HUES6 (cell line): Measurements from ENCODE around the gene GEN1.

ENCODE experiments used
- H3K27ac ChIP-seq: 2 replicates; pipeline ENCODE4 v1.7.0; 2013; ENCODE audit warnings: low read depth, mild to moderate bottlenecking, low read length, inconsistent platforms
- H3K27me3 ChIP-seq: 2 replicates; pipeline ENCODE4 v1.6.1; 2013; ENCODE audit warnings: low read length; ENCODE audit not compliant: control insufficient read depth, insufficient read depth
- H3K36me3 ChIP-seq: 2 replicates; pipeline ENCODE4 v1.6.1; 2013; ENCODE audit warnings: low read length; ENCODE audit not compliant: control insufficient read depth, insufficient read depth
- H3K4me1 ChIP-seq: 2 replicates; pipeline ENCODE4 v1.6.1; 2013; ENCODE audit warnings: low read length; ENCODE audit not compliant: control insufficient read depth, insufficient read depth
- H3K4me3 ChIP-seq: 2 replicates; pipeline ENCODE4 v1.5.1; 2013; ENCODE audit warnings: low read depth, low read length
- H3K9ac ChIP-seq: one replicate; pipeline ENCODE4 v1.6.1; 2013; ENCODE audit warnings: mild to moderate bottlenecking, low read length
- H3K9me3 ChIP-seq: 2 replicates; pipeline ENCODE4 v1.6.1; 2013; ENCODE audit warnings: low read depth, low read length; ENCODE audit not compliant: control insufficient read depth, insufficient read depth

Gene GEN1

DNA sequence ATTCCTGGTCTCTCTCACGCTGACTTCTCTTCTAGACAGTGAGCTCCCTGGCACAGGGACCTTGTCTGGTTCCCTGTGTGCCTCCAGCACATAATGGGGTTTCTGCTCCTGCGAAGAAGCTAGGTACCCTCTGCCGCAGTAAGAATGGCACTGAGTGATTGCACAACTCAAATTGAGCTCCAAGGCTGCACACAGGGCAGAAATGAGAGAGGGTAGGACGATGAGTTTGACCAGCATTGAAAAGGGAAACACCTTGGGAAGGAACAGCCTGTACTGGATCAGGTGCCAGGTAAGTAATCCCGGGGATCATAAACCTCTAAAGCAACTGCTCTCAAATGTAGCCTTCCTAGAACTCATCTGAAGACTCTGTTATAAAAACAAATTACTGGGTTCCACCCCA is 41.4 kb downstream of the GEN1 start:
- no peaks in the 10 kb centered on the region for H3K36me3 ChIP-seq
- H3K9ac ChIP-seq = no peak overlapping the region
- peaks cover 6% of the 10 kb centered on the region; the same call in 1 of the 2 replicates for H3K4me1 ChIP-seq

DNA sequence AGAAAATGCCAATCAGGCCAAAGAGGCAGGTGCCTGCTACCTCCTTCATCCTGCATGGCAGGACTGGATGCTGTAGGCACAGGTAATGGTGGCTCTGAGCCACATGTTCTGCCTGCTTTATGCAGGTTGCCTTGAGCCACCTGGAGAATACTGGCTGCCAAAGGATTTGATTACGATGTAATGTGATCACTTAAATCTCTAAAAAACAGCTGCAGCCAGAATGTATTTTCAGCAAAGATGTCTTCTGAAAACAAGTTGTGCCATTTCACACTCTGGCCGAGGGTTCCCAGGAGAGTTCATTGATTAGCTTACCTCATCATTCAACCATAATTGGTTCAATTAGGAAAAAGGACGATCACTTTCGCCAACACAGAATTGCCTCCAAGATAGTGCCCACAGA is 44.4 kb downstream of the GEN1 start:
- H3K36me3 ChIP-seq = no peaks in the 10 kb centered on the region
- no peaks in the 10 kb centered on the region for H3K9me3 ChIP-seq
- no peaks in the 10 kb centered on the region for H3K27me3 ChIP-seq
- H3K4me3 ChIP-seq = no peak overlapping the region
- peaks cover 6% of the 10 kb centered on the region; the same call in 1 of the 2 replicates for H3K4me1 ChIP-seq
- H3K27ac ChIP-seq = no peak overlapping the region
- no peak overlapping the region for H3K9ac ChIP-seq

More for the DNA sequence above, 41.4 kb downstream of the GEN1 start:
- no peaks in the 10 kb centered on the region for H3K27me3 ChIP-seq
- H3K4me3 ChIP-seq = no peak overlapping the region
- no peaks in the 10 kb centered on the region for H3K9me3 ChIP-seq
- H3K27ac ChIP-seq = no peak overlapping the region

DNA sequence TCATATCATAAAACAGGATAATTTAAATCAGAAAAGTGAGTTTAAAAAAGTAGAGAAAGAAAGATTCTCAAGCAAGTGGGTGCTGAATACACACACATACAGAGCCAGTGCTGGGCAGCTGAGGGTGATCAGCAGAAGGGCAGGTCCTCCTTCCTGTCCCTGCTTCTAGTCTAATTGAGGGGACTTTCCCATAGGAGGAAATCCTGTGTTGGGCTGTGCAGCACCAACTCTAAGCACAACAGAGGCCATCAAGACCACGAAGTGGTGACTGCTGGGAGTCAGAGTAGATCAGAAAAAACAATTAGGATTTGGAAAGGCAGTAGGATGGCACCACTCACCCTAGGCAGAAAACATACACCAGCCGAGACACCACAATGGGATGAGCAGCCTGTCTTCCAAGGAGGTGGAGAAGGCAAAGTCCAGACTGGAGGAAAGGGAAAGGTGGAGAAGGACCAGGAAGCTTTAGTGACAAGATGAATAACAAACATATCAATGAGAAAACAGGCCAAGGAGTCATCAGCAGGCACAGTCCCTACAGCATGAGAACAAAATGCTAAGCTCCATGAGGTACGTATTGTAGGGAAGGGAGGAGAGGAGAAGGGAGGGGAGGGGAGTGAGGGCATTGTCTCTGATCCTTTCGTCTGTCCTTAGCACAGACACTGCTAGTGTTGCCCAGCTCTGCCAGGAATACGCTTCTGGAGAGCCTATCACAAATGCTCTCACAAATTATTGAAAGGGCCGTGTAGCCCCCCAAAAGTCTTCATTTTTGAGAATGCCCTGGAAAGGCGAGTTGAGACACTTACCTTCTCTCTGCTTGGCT is 45.6 kb downstream of the GEN1 start:
- H3K4me1 ChIP-seq = no peaks in the 10 kb centered on the region; the same call in 1 of the 2 replicates
- no peak overlapping the region for H3K4me3 ChIP-seq
- no peaks in the 10 kb centered on the region for H3K36me3 ChIP-seq
- H3K27me3 ChIP-seq = no peaks in the 10 kb centered on the region
- no peak overlapping the region for H3K27ac ChIP-seq
- no peak overlapping the region for H3K9ac ChIP-seq
- H3K9me3 ChIP-seq = no peaks in the 10 kb centered on the region

DNA sequence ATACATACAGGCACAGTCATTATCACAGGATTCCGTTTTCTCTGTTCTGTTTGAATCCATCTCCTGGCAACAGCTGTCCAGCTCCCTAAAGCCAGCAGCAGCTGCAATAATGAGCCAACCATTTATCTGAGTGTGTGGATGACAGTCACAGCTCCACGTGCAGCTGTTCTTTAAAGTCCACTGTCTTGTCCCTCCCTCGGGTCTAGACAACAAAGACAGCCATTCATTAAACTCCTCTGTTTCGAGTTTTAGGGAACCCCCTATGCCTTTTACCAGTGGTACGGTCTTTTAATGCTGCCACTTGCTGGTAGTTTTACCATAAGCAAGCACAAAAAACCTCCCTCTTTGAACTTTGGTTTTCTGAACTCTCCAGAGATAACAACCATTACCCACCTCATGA is 46.3 kb downstream of the GEN1 start:
- H3K27me3 ChIP-seq = no peaks in the 10 kb centered on the region
- H3K4me1 ChIP-seq = no peaks in the 10 kb centered on the region
- no peak overlapping the region for H3K27ac ChIP-seq
- no peaks in the 10 kb centered on the region for H3K9me3 ChIP-seq
- no peak overlapping the region for H3K4me3 ChIP-seq
- no peaks in the 10 kb centered on the region for H3K36me3 ChIP-seq
- no peak overlapping the region for H3K9ac ChIP-seq

DNA sequence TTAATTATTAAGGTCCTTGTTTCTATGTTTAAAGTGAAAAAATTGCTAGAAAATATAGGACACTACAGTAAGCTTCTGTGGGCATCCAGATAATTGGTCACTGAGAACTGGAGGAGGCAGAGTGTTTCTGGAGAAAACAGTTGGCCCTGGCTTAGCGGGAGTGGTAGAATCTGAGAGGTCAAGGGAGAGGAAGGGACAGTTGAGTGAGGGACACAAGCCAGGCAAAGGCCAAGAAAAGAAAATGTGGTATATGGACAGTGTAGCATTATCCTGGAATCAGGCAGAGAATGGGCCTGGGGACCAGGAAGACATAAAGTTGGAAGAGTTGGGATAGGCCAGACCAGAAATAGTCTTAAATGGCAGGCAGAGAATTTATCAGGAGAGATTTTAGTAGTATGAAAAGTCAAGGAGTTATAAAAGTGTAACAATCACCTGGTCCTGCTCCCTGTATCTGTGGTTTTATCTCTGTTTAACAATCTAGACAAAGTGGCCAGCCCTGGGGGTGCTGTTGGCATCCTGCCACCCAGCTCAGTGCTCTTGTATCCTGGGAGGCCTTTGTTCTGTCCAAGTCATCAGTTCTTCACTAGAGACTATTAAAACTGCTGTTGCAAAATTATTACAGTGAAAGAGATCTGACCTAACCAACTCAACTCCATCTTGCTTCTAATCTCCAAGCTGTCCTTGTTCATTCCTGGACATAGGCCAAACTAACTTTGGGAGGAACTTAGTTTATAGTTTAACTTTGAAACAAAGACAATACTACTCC is 46.9 kb downstream of the GEN1 start:
- no peaks in the 10 kb centered on the region for H3K27me3 ChIP-seq
- no peak overlapping the region for H3K9ac ChIP-seq
- no peaks in the 10 kb centered on the region for H3K9me3 ChIP-seq
- no peaks in the 10 kb centered on the region for H3K4me1 ChIP-seq
- H3K27ac ChIP-seq = no peak overlapping the region
- H3K36me3 ChIP-seq = no peaks in the 10 kb centered on the region
- no peak overlapping the region for H3K4me3 ChIP-seq

DNA sequence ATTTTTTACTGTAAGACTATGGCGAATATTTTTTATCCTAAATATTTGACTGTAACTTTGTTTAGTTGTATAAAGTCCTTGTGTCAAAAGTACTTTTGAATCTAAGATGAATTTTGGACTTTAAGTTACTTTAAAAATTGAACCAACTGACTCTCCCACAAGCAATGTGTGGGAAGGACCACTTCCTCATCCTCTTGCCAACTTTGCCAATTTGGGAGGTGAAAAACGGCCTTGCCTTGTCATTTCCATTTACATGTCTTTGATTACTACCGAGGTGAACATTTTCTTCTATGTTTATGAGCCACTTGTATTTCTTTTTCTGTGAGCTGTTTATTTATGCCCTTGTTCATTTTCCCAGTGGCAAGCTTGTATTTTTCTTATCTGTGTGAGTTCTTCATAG is 49.6 kb downstream of the GEN1 start:
- no peak overlapping the region for H3K4me3 ChIP-seq
- H3K27me3 ChIP-seq = no peaks in the 10 kb centered on the region
- no peaks in the 10 kb centered on the region for H3K36me3 ChIP-seq
- H3K9ac ChIP-seq = no peak overlapping the region
- H3K4me1 ChIP-seq = no peaks in the 10 kb centered on the region
- H3K9me3 ChIP-seq = no peaks in the 10 kb centered on the region
- H3K27ac ChIP-seq = no peak overlapping the region

DNA sequence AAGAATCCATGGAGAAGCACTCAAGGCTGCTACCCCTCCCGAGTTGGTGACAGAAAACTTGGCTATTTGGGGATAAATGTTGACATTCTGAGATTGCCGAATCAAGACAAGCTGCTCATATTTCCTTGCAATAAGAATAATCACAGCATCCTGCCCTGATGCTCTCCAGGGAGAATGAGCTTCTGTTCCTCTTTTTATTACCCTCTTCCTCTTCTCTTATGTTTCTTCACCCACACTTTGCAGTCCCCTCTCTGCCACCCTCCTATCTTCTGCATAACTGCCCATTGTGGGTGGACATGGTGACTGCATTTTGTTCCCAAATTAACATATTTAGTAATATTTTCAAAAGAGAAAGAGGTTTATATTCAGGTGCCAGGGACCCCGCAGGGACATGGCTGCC is 50.4 kb downstream of the GEN1 start:
- H3K36me3 ChIP-seq = no peaks in the 10 kb centered on the region
- no peak overlapping the region for H3K9ac ChIP-seq

DNA sequence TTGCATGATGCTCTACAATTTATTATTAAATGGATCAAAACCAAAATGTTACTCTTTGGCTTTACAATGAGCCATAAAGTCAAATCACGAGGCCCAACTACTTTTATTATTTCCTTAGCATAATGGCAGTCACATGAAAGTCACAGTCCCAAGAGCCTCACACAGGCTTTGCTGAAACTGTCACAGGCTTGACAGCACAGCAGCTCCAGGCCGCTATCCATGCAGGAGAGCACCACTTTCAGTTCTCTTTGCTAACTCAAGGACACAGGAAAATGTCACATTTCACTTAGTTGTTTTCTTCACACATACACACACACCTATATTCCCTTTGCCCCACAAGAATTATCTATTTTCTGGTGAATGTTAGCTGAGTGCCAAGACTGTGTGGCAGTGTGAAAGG is 51.2 kb downstream of the GEN1 start:
- Histone ChIP-seq H3K9ac (no peak overlapping the region), H3K27me3 (no peaks in the 10 kb centered on the region), H3K27ac (no peak overlapping the region), H3K4me1 (no peaks in the 10 kb centered on the region), H3K9me3 (no peaks in the 10 kb centered on the region), H3K36me3 (no peaks in the 10 kb centered on the region), H3K4me3 (no peak overlapping the region)

More for the DNA sequence above, 50.4 kb downstream of the GEN1 start:
- no peak overlapping the region for H3K4me3 ChIP-seq
- no peak overlapping the region for H3K27ac ChIP-seq
- no peaks in the 10 kb centered on the region for H3K4me1 ChIP-seq
- H3K9me3 ChIP-seq = no peaks in the 10 kb centered on the region
- H3K27me3 ChIP-seq = no peaks in the 10 kb centered on the region

DNA sequence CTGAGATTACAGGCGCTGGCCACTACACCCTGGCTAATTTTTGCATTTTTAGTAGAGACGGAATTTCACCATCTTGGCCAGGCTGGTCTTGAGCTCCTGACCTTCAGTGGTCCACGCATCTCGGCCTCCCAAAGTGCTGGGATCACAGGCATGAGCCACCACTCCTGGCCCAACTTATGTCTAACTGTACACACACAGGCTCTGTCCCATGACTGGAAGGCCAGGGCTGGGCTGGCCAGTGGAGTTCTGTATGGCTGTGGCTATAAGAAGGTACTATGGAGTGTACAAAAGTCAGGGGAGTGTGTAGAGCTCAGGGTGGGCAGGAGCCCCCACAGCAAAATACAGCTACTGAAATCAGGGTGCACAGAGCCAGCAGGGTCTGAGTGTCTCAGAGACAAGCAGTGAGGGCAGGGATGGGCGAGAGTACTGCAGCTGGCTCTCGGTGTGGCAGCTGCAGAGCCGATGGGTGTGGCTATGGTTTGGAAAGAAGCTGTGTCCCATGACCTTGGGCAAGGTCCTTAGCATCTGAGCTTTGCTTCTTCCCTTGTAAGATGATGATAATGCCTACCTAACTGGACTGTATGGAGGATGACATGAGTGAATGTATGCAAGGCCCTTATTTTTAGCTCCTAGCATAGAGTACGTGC is 51.9 kb downstream of the GEN1 start:
- H3K4me1 ChIP-seq = no peaks in the 10 kb centered on the region
- no peak overlapping the region for H3K4me3 ChIP-seq
- no peaks in the 10 kb centered on the region for H3K9me3 ChIP-seq
- H3K27me3 ChIP-seq = no peaks in the 10 kb centered on the region
- no peaks in the 10 kb centered on the region for H3K36me3 ChIP-seq
- H3K9ac ChIP-seq = no peak overlapping the region
- no peak overlapping the region for H3K27ac ChIP-seq

DNA sequence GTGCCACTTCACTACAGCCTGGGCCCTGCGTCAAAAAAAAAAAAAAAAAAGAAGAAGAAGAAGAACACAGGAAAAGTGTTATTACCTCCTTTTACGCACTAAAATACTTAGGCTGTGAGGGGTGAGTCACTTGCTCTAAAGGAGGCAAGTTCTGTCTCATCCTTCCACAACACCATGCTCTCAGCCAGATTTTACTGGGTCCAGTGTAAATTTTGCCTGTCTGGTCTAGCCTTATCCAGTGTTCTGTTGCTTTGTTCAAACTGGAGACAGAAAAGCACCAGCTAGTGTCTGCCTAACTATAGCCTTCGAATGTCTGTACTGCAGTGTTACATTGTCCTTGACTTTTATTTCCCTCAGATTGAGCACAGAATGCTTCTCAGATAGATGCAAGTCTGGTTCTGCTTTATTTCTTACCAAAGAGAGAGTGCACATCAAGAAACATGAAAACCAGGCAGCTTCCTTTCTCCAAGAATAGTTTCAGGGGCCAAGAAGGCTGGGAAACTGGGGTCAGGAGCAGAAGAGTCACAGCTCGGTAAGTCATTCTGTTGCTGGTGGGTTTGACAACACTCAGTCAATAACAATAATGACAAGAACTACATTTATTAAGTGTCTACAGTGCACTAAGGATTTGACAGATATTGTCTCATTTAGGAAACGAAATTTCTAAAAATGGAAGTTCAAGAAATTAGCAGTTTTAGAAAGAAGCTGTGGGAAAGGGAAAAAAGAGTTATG is 59.2 kb downstream of the GEN1 start:
- no peak overlapping the region for H3K9ac ChIP-seq
- H3K9me3 ChIP-seq = no peaks in the 10 kb centered on the region
- no peak overlapping the region for H3K27ac ChIP-seq
- no peak overlapping the region for H3K4me3 ChIP-seq
- H3K4me1 ChIP-seq = peaks cover 27% of the 10 kb centered on the region
- no peaks in the 10 kb centered on the region for H3K27me3 ChIP-seq
- H3K36me3 ChIP-seq = no peaks in the 10 kb centered on the region
